SK-N-MC (cell line): Measurements from ENCODE around the gene TPH2.

ENCODE experiments used
- DNase-seq: peaks from one replicate; pipeline ENCODE4 v3.0.0-alpha.2; 2011; ENCODE audit warnings: low read depth, low spot score
- H3K27ac ChIP-seq: fragments of 200-600 bp; sonication (generic); 2 replicates; pipeline ENCODE4 v1.5.1; 2016; ENCODE audit warnings: mixed run types
- H3K36me3 ChIP-seq: fragments of 200-600 bp; sonication (generic); 2 replicates; pipeline ENCODE4 v1.6.1; 2017; ENCODE audit warnings: antibody characterized with exemption, low read length, mixed read lengths; ENCODE audit not compliant: insufficient read depth
- H3K4me3 ChIP-seq: fragments of 200-600 bp; sonication (generic); 2 replicates; pipeline ENCODE4 v1.5.1; 2016
- H3K9ac ChIP-seq: fragments of 200-600 bp; sonication (generic); 2 replicates; pipeline ENCODE4 v1.8.0; 2017; ENCODE audit warnings: mixed run types, mixed read lengths; ENCODE audit not compliant: insufficient read length
- H3K9me3 ChIP-seq: fragments of 200-600 bp; sonication (generic); 2 replicates; pipeline ENCODE4 v1.6.1; 2017; ENCODE audit warnings: low read depth, mild to moderate bottlenecking, antibody characterized with exemption, low read length, moderate library complexity, mixed read lengths
- EZH2 ChIP-seq: fragments of 200-600 bp; sonication (generic); IDR thresholded peaks from one replicate; pipeline ENCODE4 v1.6.1; 2017; ENCODE audit warnings: antibody characterized with exemption
- FOXP2 ChIP-seq: optimal IDR thresholded peaks from 2 replicates; pipeline ENCODE3; 2011; ENCODE audit warnings: mild to moderate bottlenecking, moderate library complexity; ENCODE audit not compliant: insufficient read depth; ENCODE audit errors: extremely low read length, control extremely low read depth
- POLR2AphosphoS5 ChIP-seq: IDR thresholded peaks from 2 replicates; pipeline ENCODE4 v1.6.1; 2012; ENCODE audit warnings: mild to moderate bottlenecking, low read depth, low read length, borderline replicate concordance

Gene TPH2

GRCh38 chr12:71972441-71973074 is 33.9 kb downstream of the TPH2 start:
- Histone ChIP-seq H3K36me3 (no peaks in the 10 kb centered on the region), H3K9ac (no peak overlapping the region), H3K4me3 (no peak overlapping the region), H3K9me3 (no peaks in the 10 kb centered on the region), H3K27ac (no peak overlapping the region)
- no peak for DNase-seq
- TF ChIP-seq POLR2AphosphoS5 (no peak), EZH2 (no peak), FOXP2 (no peak)

DNA sequence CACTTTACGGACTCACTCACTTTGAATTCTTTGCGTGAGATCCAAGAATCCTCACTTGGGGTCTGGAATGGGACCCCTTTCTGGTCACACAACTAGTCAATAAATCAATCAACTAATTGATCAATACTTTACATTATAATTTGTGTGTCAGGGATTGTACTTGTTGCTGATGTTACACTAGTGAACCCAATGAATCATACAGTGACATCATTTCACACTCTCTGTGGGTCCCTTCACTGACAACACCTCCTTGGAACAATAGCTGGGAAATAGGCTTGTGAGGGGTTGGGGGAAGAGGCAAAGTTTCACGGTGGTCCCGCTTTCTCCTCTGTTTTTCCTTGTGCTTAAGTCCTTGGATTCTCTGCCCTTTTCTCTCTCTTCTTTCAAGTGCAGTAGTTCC is 35.0 kb downstream of the TPH2 start:
- no peak for TF ChIP-seq EZH2
- TF ChIP-seq FOXP2: no peak
- TF ChIP-seq POLR2AphosphoS5: no peak
- Histone ChIP-seq H3K9ac (no peak overlapping the region), H3K9me3 (no peaks in the 10 kb centered on the region), H3K36me3 (no peaks in the 10 kb centered on the region), H3K27ac (no peak overlapping the region), H3K4me3 (no peak overlapping the region)
- DNase-seq: no peak

GRCh38 chr12:71980538-71980937 is 41.9 kb downstream of the TPH2 start:
- Histone ChIP-seq H3K4me3 (no peak overlapping the region), H3K27ac (no peak overlapping the region), H3K9ac (no peak overlapping the region), H3K36me3 (no peaks in the 10 kb centered on the region), H3K9me3 (no peaks in the 10 kb centered on the region)
- no peak for TF ChIP-seq POLR2AphosphoS5
- no peak for TF ChIP-seq EZH2
- no peak for TF ChIP-seq FOXP2
- DNase-seq: no peak

- no peak overlapping the region for H3K4me3 ChIP-seq
- no peak for TF ChIP-seq EZH2
- no peak for TF ChIP-seq FOXP2
- H3K9me3 ChIP-seq: no peaks in the 10 kb centered on the region
- H3K27ac ChIP-seq: no peak overlapping the region
- no peaks in the 10 kb centered on the region for H3K36me3 ChIP-seq
- DNase-seq: no peak
- no peak overlapping the region for H3K9ac ChIP-seq
Measured at GRCh38 chr12:71981149-71981548, 42.5 kb downstream of the TPH2 start.

GRCh38 chr12:71994715-71995114 is 56.1 kb downstream of the TPH2 start:
- TF ChIP-seq EZH2: no peak
- no peak for TF ChIP-seq POLR2AphosphoS5
- TF ChIP-seq FOXP2: no peak

DNA sequence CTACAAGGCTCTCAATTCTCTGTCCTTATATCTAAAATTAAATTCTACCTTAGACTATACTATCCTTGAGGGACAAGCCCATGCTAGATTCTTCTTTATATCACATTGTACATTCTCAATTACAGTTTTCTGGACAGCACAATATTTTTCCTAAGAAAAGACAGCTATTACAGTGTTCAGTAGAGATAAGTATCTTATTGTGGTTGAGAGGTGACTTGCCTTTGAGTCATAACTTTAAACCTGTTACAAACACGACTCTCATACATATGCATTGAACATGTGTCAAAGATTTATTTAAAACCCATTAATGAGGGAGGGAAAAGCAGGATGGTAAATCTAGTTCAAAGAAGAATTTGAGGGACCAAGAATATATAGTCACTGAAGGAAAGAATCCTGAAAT is 61.1 kb downstream of the TPH2 start:
- Histone ChIP-seq H3K4me3 (no peak overlapping the region), H3K27ac (no peak overlapping the region), H3K9me3 (no peaks in the 10 kb centered on the region), H3K9ac (no peak overlapping the region), H3K36me3 (no peaks in the 10 kb centered on the region)
- TF ChIP-seq FOXP2 (no peak), POLR2AphosphoS5 (no peak), EZH2 (no peak)
- no peak for DNase-seq

More at GRCh38 chr12:71994715-71995114, 56.1 kb downstream of the TPH2 start:
- no peak overlapping the region for H3K27ac ChIP-seq
- no peak overlapping the region for H3K4me3 ChIP-seq
- no peaks in the 10 kb centered on the region for H3K9me3 ChIP-seq
- DNase-seq: no peak
- H3K36me3 ChIP-seq: no peaks in the 10 kb centered on the region
- H3K9ac ChIP-seq: no peak overlapping the region

GRCh38 chr12:72000969-72001648 is 62.5 kb downstream of the TPH2 start:
- Histone ChIP-seq H3K4me3 (no peak overlapping the region), H3K27ac (no peak overlapping the region), H3K9ac (no peak overlapping the region), H3K9me3 (no peaks in the 10 kb centered on the region), H3K36me3 (no peaks in the 10 kb centered on the region)
- TF ChIP-seq POLR2AphosphoS5 (no peak), FOXP2 (no peak), EZH2 (no peak)
- DNase-seq: no peak

DNA sequence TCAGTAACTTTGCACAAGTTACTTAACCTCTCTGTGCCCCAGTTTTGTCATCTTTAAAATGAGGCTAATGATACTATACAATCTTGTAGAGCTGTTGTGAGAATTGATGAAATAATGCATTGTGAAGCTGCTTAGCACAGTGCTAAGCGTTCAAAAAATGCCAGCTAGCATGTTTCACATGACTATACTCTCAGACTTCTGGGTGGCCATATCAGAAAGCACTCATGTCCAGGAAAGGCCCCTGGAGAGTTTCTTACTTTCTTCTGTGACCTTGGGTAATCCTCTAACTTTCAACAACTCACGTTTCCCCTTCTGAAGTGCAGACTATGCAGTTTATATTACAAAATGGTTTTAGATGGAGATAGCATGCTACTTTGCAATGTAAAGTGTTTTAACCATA is 68.1 kb downstream of the TPH2 start:
- 0 out of 2 replicates have a peak overlapping the region, but pooled peaks have one; percentile 45 for H3K27ac ChIP-seq
- no peak overlapping the region for H3K9ac ChIP-seq
- H3K36me3 ChIP-seq: no peaks in the 10 kb centered on the region
- H3K9me3 ChIP-seq: no peaks in the 10 kb centered on the region
- H3K4me3 ChIP-seq: no peak overlapping the region
- TF ChIP-seq POLR2AphosphoS5: no peak
- no peak for TF ChIP-seq EZH2
- no peak for TF ChIP-seq FOXP2
- DNase-seq: no peak
